Chondrocyte (in vitro differentiated cells): ENCODE data around the gene GCLC. TPM values are rescaled to one million over a fixed set of nuclear protein-coding genes. Genes with fewer than 3 reads are reported as not detected.

Experiments
- DNase-seq: peaks from one replicate; pipeline ENCODE4 v3.0.0; 2021; ENCODE audit warnings: mixed read lengths, low spot score
- H3K27ac Mint-ChIP-seq: one replicate; pipeline ENCODE4 v1.8.0; 2021; ENCODE audit warnings: mild to moderate bottlenecking, moderate library complexity, mixed read lengths; ENCODE audit not compliant: unreplicated experiment
- H3K27me3 Mint-ChIP-seq: 2 replicates; pipeline ENCODE4 v1.8.0; 2021; ENCODE audit warnings: low read depth, mixed read lengths
- H3K36me3 Mint-ChIP-seq: 2 replicates; pipeline ENCODE4 v1.8.0; 2021; ENCODE audit warnings: low read depth, mixed read lengths
- H3K4me1 Mint-ChIP-seq: 2 replicates; pipeline ENCODE4 v1.8.0; 2021; ENCODE audit warnings: low read depth, mild to moderate bottlenecking, mixed read lengths
- H3K4me3 Mint-ChIP-seq: one replicate; pipeline ENCODE4 v1.8.0; 2021; ENCODE audit warnings: mild to moderate bottlenecking, moderate library complexity, mixed read lengths; ENCODE audit not compliant: unreplicated experiment
- H3K9me3 Mint-ChIP-seq: 2 replicates; pipeline ENCODE4 v1.8.0; 2021; ENCODE audit warnings: low read depth, mixed read lengths
- total RNA-seq: library from RNA; stranded (reverse); gene quantifications from 3 replicates; pipeline ENCODE4 v1.2.1, GENCODE V29; 2021
- TF ChIP-seq, protein P1 (sequence below): fragments of 200-600 bp; sonication (generic); IDR thresholded peaks from 2 replicates; pipeline ENCODE4 v1.5.0; 2021; ENCODE audit warnings: antibody characterized with exemption, mild to moderate bottlenecking, moderate library complexity

Gene GCLC
- total RNA-seq, 1 donor from 2014 or later = 35.2 TPM

DNA sequence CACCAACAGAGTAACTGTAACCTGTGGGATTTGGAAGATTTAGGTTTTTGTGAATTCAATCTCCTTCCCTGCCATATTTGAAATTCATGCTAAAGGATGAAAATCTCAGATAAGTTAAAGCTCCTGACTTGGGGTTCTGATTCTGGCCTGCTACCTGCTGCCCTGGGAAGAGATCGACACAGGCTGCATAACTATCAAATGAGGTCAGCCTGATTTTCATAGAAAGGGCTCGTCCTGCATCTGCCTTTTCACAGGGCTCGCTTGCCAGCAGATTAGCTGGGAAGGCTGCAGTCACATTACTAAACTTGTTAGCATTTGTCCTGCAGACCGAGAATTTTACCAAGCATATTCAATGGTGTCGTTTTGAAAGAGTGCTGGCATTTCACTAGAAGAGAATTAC is 14.6 kb downstream of the GCLC start:
- H3K36me3 Mint-ChIP-seq = peaks cover 2% of the 10 kb centered on the region

DNA sequence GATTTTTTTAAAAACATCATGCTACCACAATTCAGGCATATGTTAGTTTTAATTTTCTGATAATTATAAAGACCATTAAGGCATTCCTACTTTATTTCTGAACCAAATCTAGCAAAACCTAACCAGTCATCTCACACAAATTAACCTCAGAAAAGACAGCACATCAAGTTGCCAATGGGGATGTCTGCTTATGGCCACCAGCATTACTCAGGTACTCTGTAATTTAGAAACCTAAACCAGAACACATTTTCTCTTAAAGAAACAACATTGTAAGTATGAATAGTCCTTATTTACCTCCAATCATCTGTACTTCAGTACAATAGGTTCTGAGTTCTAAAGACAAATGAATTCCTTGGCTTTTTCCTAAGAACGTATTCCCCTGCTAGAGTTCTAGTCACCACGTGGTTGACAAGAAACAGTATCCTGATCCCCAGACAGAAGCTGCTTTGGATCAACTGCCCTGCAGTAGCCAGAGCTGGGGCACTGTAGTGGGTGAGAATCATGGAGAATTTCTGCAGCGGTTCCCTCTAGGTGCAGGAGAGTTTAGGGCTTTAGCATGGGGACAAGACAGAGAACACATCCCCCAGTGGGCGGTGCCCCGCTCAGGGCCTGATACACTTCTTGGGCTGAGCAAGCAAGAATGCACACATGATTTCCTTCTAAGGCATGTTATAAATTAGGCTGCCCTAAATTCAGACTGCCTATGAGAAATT is 15.4 kb downstream of the GCLC start:
- H3K4me1 Mint-ChIP-seq = peaks cover 67% of the 10 kb centered on the region
- TF ChIP-seq, protein P1, sequence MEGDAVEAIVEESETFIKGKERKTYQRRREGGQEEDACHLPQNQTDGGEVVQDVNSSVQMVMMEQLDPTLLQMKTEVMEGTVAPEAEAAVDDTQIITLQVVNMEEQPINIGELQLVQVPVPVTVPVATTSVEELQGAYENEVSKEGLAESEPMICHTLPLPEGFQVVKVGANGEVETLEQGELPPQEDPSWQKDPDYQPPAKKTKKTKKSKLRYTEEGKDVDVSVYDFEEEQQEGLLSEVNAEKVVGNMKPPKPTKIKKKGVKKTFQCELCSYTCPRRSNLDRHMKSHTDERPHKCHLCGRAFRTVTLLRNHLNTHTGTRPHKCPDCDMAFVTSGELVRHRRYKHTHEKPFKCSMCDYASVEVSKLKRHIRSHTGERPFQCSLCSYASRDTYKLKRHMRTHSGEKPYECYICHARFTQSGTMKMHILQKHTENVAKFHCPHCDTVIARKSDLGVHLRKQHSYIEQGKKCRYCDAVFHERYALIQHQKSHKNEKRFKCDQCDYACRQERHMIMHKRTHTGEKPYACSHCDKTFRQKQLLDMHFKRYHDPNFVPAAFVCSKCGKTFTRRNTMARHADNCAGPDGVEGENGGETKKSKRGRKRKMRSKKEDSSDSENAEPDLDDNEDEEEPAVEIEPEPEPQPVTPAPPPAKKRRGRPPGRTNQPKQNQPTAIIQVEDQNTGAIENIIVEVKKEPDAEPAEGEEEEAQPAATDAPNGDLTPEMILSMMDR = no peak
- no peak overlapping the region for H3K27ac Mint-ChIP-seq
- no peak for DNase-seq
- no peak overlapping the region for H3K4me3 Mint-ChIP-seq
- no peaks in the 10 kb centered on the region for H3K27me3 Mint-ChIP-seq
- H3K9me3 Mint-ChIP-seq = no peaks in the 10 kb centered on the region
- H3K36me3 Mint-ChIP-seq = peaks cover under 1% of the 10 kb centered on the region

More for the DNA sequence above, 14.6 kb downstream of the GCLC start:
- H3K27ac Mint-ChIP-seq = peak overlapping the region; percentile 71
- H3K27me3 Mint-ChIP-seq = no peaks in the 10 kb centered on the region
- TF ChIP-seq, protein P1 = no peak
- no peak for DNase-seq
- peaks cover 61% of the 10 kb centered on the region for H3K4me1 Mint-ChIP-seq
- no peaks in the 10 kb centered on the region for H3K9me3 Mint-ChIP-seq
- no peak overlapping the region for H3K4me3 Mint-ChIP-seq

DNA sequence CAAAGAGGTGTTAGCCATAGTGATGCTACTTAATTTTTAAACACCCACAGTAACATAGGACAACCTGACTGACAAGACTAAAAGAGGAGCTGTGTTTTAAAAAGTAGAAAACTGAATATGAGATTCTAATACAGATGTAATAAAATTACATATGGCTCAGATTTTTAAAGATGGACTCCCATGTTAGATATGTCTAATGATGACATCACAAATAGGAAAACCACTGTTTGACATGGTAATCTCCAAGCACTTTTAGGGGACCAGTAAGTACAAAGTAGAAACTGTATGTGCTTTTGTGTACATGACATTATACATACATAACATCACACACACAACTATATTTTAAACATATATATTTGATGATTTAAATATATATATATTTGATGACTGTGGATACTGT is 16.8 kb downstream of the GCLC start:
- H3K4me1 Mint-ChIP-seq = peaks cover 80% of the 10 kb centered on the region
- H3K27me3 Mint-ChIP-seq = no peaks in the 10 kb centered on the region
- TF ChIP-seq, protein P1 = no peak
- H3K36me3 Mint-ChIP-seq = no peaks in the 10 kb centered on the region
- H3K27ac Mint-ChIP-seq = no peak overlapping the region
- DNase-seq = no peak
- no peaks in the 10 kb centered on the region for H3K9me3 Mint-ChIP-seq
- H3K4me3 Mint-ChIP-seq = no peak overlapping the region

DNA sequence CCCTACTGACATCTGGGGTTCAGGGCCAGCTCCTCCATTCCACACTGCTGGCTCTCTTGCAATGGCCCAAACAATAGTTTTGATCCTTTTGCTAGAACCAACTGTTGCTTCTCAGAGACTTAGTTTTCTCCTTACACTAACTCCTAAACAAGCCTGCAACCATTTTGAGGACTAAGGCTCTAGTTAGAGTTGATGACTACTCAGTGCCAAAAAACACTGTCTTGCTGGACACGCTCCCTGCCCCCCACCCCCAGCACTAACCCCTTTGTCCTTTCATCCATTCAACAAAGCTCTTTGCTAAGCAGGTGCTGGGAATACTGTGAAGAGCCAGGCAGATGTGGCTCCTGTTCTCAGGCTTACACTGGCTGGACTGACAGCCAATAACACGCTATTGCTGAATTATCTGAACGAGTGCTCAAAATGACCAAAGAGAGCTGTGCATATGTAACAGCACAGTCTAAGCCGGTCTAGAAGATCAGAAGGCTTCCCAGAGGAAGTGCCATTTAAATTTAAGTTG is 17.6 kb downstream of the GCLC start:
- Mint-ChIP-seq H3K4me3 (no peak overlapping the region), H3K9me3 (no peaks in the 10 kb centered on the region), H3K27me3 (no peaks in the 10 kb centered on the region), H3K4me1 (peaks cover 85% of the 10 kb centered on the region), H3K36me3 (no peaks in the 10 kb centered on the region), H3K27ac (no peak overlapping the region)
- TF ChIP-seq, protein P1 = no peak
- DNase-seq = no peak

DNA sequence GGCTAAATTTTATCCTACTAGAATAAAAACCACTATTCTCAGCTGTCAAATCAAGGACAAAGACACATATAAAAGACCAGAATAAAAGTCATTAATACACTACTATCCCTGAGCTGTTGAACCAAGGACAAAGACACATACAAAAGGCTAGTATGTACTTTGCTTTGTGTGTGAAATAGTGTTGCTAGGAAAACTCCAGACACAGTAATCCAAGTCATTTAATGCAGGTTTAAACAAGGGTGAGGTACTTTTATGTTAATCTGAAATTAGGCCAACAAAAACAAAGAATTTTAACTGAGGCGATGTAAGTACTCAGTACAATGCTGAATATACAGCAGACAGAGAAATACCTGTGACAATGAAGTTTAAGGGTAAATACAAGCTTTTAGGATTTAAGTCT is 18.9 kb downstream of the GCLC start:
- Mint-ChIP-seq H3K9me3 (no peaks in the 10 kb centered on the region), H3K27me3 (no peaks in the 10 kb centered on the region), H3K36me3 (no peaks in the 10 kb centered on the region), H3K4me1 (peaks cover 78% of the 10 kb centered on the region), H3K4me3 (no peak overlapping the region), H3K27ac (no peak overlapping the region)
- TF ChIP-seq, protein P1 = no peak
- DNase-seq = no peak
